HS-27A (cell line): ENCODE measurements around the gene TMEM109.

Source experiments
- DNase-seq: peaks from one replicate; pipeline ENCODE4 v3.0.0-alpha.2; 2012; ENCODE audit warnings: low read depth, missing footprints

Gene TMEM109

DNA sequence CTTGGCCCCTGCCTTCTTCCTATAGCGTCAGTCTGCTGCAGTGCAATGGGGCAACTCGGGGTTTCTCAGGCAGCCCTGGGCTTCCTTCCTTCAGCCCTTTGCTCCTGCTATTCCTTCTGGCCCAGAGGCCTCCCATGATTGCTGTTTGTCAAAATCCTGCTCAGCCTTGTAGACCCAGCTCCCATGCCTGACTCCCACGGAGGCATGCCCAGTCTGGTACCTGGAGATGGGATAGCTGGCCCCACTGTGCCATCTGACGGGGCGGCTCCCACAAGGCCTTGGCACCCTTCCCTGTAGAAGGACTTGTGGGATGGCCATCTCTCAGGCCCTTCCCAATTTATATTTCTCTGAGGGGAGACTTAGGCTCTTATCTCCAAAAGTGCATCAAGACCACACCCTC lies 56.9 kb downstream of the TMEM109 start:
- DNase-seq, result no peak

DNA sequence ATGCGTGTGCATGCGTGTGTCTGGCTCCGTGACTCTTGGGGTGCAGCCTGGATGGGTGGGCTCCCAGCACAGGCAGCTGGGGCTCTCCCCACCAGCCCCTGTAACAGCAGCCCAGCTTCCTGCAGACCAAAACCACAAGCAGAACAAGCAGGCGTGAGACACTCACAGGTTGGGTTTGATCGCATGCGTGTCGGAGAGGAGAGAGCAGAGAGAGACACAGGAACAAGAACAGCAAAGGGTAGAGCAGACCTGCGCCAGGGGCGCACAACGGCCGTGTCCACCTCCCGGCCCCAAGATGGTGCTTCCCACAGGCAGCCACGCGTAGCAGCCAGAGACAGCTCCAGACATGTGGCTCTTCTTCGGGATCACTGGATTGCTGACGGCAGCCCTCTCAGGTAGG lies 57.6 kb downstream of the TMEM109 start, which contains the start of gene CD6:
Gene CD6, plus strand, starts transcription at position 161 of the 400 bp plus-strand sequence. Its CDS starts 186 bp downstream, at position 347.
- DNase-seq, result no peak

DNA sequence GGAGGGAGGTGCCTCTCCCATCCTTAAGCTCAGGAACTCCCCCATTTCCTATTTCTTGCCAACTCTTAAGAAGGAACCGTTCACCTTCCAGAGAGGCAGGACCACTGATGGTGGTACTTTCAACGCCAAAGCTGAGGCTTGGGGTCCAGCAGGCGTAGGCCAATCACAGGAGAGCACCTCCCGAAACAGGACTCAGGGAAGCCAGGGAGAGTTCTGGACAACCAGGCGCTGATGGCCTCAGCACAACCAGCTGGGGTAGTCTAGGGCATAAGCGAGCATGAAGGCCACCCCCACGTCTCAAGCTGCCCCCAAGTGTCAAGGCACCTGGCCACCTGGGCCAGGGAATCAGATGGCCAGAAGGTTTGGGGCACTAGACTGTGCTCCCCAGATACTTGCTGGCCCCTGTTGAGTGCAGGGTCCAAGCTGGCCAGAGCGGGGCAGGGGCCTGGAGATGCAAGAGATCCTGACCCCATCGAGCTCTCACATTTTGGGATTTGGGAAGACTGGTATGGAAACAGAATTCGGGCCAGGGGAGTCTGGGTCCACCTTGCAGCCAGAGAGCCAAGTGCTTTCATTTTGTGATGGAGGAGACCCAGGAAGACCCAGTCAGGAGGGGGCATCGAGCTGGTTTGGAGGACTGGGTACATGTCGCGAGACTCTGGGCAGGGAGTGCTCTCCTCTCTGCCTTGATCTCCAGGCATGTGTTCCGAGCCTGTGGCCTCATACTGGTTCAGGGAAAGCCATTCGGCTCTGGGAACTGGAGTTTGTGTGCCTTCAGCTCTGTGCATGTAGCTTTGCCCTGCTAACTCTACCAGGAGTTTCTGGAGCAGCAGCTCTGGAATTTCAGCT lies 58.4 kb downstream of the TMEM109 start:
- DNase-seq, result no peak
